ENCODE results near the gene MEI4.

DNA sequence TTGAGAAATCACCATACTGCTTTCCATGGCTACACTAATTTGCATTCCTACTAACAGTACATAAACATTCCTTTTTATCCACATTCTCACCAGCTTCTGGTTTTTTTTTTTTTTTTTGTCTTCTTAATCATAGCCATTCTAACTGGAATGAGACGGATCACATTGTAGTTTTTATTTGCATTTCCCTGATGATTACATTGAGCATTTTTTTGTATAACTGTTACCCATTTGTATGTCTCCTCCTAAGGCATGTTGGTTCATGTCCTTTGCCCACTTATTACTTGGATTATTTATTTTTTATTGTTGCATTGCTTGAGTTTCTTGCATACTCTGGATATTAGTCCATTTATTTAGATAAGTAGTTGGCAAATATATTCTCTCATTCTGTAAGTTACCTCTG is 258.0 kb downstream of the MEI4 start:
- TF ChIP-seq, protein P1, sequence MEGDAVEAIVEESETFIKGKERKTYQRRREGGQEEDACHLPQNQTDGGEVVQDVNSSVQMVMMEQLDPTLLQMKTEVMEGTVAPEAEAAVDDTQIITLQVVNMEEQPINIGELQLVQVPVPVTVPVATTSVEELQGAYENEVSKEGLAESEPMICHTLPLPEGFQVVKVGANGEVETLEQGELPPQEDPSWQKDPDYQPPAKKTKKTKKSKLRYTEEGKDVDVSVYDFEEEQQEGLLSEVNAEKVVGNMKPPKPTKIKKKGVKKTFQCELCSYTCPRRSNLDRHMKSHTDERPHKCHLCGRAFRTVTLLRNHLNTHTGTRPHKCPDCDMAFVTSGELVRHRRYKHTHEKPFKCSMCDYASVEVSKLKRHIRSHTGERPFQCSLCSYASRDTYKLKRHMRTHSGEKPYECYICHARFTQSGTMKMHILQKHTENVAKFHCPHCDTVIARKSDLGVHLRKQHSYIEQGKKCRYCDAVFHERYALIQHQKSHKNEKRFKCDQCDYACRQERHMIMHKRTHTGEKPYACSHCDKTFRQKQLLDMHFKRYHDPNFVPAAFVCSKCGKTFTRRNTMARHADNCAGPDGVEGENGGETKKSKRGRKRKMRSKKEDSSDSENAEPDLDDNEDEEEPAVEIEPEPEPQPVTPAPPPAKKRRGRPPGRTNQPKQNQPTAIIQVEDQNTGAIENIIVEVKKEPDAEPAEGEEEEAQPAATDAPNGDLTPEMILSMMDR (IDR thresholded peaks at IDR 0.05 in 4 of 5, conservative IDR thresholded peaks at IDR 0.05 in 1 of 5): no peak
- no peak for TF ChIP-seq POLR2A (IDR thresholded peaks at IDR 0.05)
